ENCODE data around the gene CECR2.

- TF ChIP-seq CTCF (IDR thresholded peaks at IDR 0.05; ENCODE audit: poor library complexity, severe bottlenecking) (no peak), MXI1 (conservative IDR thresholded peaks at IDR 0.05; ENCODE audit: poor library complexity, severe bottlenecking) (no peak), EZH2 (IDR thresholded peaks at IDR 0.05; ENCODE audit: borderline replicate concordance, insufficient read depth, low read length, poor library complexity, severe bottlenecking) (no peak)
Measured at GRCh38 chr22:17396516-17396915, 27.3 kb downstream of the CECR2 start.
